Measurements from ENCODE around the gene ADAMTS2. TPM values are rescaled to one million over a fixed set of nuclear protein-coding genes. Genes with fewer than 3 reads are reported as not detected.

The ADAMTS2 gene
- polyA plus RNA-seq, 3 donors, result 0.74 to 2.3 TPM; not detected in 1

DNA sequence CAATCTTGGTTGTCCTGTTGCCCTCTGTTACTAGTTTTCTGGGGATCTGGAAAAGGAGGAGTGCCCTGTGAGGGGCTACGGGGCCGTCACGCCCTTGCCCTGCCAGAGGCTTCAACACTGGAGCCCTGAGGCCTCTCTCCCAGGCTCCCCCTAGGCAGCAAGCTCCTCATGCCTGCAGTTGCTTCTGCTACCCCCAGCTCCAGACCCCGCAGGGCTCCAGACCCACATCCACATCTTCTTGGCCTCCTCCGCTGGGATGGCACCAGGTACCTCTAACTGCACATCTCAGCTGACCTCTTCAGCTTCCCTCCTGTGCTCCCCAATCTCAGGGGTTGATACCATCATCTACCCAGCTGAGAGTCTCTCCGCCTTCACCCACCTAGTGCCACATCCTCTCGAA lies 169.1 kb downstream of the ADAMTS2 start:
- Histone ChIP-seq H3K9me3 (replicated peaks in 1 of 2; ENCODE audit: control insufficient read depth in 1 of 2, insufficient read depth in 1 of 2, low read length in 2 of 2) (no peaks in the 10 kb centered on the region), H3K36me3 (replicated peaks in 1 of 2; ENCODE audit: control insufficient read depth in 1 of 2, insufficient read depth in 2 of 2, low read length in 2 of 2) (no peaks in the 10 kb centered on the region), H3K9ac (ENCODE audit: insufficient read depth, low read length, poor library complexity, severe bottlenecking) (no peak overlapping the region), H3K4me2 (replicated peaks; ENCODE audit: extremely low read depth, low read length, poor library complexity, severe bottlenecking) (no peak overlapping the region), H3K4me1 (ENCODE audit: control insufficient read depth in 1 of 2, insufficient read depth in 2 of 2, low read length in 2 of 2) (no peaks in the 10 kb centered on the region), H2AFZ (ENCODE audit: insufficient read depth, low read depth, low read length, poor library complexity, severe bottlenecking) (no peak overlapping the region), H4K20me1 (ENCODE audit: insufficient read depth, low read length) (no peaks in the 10 kb centered on the region), H3K27ac (ENCODE audit: low read depth in 1 of 2, low read length in 2 of 2) (no peak overlapping the region), H3K27me3 (ENCODE audit: control insufficient read depth in 2 of 2, insufficient read depth in 2 of 2, low read length in 2 of 2) (no peaks in the 10 kb centered on the region), H3K4me3 (replicated peaks in 1 of 3; ENCODE audit: low read depth in 2 of 3, low read length in 3 of 3) (no peak overlapping the region), H3K79me2 (ENCODE audit: insufficient read depth, low read length) (no peaks in the 10 kb centered on the region)
- peaks cover 4 to 23% (median 8%) of the 10 kb centered on the region in 7 donors for H3K9me3 Mint-ChIP-seq
- no peaks in the 10 kb centered on the region for H3K4me1 Mint-ChIP-seq
- peak overlapping the region in 1 of 7 donors; percentile 47 for H3K27ac Mint-ChIP-seq
- H3K27me3 Mint-ChIP-seq (ENCODE audit: low read depth in 3 of 3), result peaks cover 5 to 9% (median 5%) of the 10 kb centered on the region in 3 donors
- 82% methylated on average over 7 of the region's 7 CpGs for WGBS (ENCODE audit: insufficient coverage)
- no peak for TF ChIP-seq CTCF (IDR thresholded peaks at IDR 0.05)
- H3K36me3 Mint-ChIP-seq, result no peaks in the 10 kb centered on the region
- intact Hi-C loops (cut with micrococcal nuclease), result no loop called here
- no peak for DNase-seq
- no peak overlapping the region for H3K4me3 Mint-ChIP-seq

DNA sequence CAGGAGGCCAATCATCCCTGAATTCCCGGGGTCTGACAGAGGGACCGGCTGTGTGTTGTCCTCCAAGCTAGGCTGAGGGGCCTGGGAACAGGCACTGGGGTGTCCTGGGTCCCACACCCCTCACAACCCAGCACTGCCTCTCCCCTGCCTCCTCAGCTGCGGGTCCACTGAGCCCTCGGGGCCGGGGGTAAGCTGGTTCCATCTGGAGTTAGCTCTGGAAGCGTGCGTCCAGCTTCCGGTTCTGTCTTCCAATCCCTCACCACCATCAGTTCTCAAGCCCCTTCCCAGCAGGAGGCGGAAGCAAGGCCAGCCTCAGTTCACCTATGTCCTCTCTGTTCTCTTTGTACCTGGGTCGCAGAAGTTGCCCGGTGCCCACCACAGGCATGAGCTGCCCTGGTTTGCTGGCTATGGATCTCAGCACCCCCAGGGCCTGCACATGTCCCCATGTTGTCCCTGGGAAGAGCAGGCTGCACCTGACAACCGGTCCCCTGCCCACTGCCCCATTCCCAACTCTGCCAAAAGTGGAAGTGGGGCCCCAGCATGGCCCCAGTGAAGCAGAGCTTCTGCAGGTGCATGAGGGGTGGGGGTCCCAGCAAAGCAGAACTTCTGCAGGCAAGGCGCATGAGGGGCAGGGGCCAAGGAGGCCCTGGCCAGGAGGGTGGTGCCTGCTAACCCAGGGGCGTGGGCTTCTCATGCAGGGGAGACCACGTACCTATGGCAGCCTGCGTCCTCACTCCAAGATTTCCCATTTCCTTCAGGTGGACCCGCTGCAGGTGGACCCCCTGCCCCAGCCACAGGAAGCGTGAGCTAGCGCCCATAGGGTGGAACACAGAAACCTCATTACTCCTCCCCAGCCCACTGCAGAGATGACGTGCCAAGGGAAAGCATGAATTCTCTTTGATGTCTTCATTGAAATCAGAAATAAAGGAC lies 173.2 kb downstream of the ADAMTS2 start:
- no peak overlapping the region for H3K4me2 ChIP-seq (replicated peaks; ENCODE audit: extremely low read depth, low read length, poor library complexity, severe bottlenecking)

More for the DNA sequence above, 173.2 kb downstream of the ADAMTS2 start:
- Histone ChIP-seq H3K9ac (ENCODE audit: insufficient read depth, low read length, poor library complexity, severe bottlenecking) (no peak overlapping the region), H3K27me3 (ENCODE audit: control insufficient read depth in 2 of 2, insufficient read depth in 2 of 2, low read length in 2 of 2) (no peaks in the 10 kb centered on the region), H3K36me3 (replicated peaks in 1 of 2; ENCODE audit: control insufficient read depth in 1 of 2, insufficient read depth in 2 of 2, low read length in 2 of 2) (no peaks in the 10 kb centered on the region), H3K9me3 (replicated peaks in 1 of 2; ENCODE audit: control insufficient read depth in 1 of 2, insufficient read depth in 1 of 2, low read length in 2 of 2) (peaks cover 0 to 3% of the 10 kb centered on the region in 2 donors), H3K27ac (ENCODE audit: low read depth in 1 of 2, low read length in 2 of 2) (no peak overlapping the region), H3K4me1 (ENCODE audit: control insufficient read depth in 1 of 2, insufficient read depth in 2 of 2, low read length in 2 of 2) (peaks cover 0 to 4% of the 10 kb centered on the region in 2 donors), H2AFZ (ENCODE audit: insufficient read depth, low read depth, low read length, poor library complexity, severe bottlenecking) (no peak overlapping the region), H3K4me3 (replicated peaks in 1 of 3; ENCODE audit: low read depth in 2 of 3, low read length in 3 of 3) (no peak overlapping the region), H4K20me1 (ENCODE audit: insufficient read depth, low read length) (no peaks in the 10 kb centered on the region), H3K79me2 (ENCODE audit: insufficient read depth, low read length) (no peaks in the 10 kb centered on the region)
- intact Hi-C loops (cut with micrococcal nuclease), result no loop called here
- H3K4me3 Mint-ChIP-seq, result no peak overlapping the region
- no peak for DNase-seq
- WGBS (ENCODE audit: insufficient coverage), result 92% methylated on average over 19 of the region's 20 CpGs
- peaks cover 5% of the 10 kb centered on the region for H3K4me1 Mint-ChIP-seq
- H3K9me3 Mint-ChIP-seq, result peaks cover 0 to 11% (median 4%) of the 10 kb centered on the region in 7 donors
- peaks cover 8 to 11% (median 11%) of the 10 kb centered on the region in 3 donors for H3K27me3 Mint-ChIP-seq (ENCODE audit: low read depth in 3 of 3)
- no peak for TF ChIP-seq CTCF (IDR thresholded peaks at IDR 0.05)
- H3K36me3 Mint-ChIP-seq, result no peaks in the 10 kb centered on the region
- peak overlapping the region in 1 of 7 donors; percentile 41 for H3K27ac Mint-ChIP-seq
